ENCODE results near the gene RAB14.

DNA sequence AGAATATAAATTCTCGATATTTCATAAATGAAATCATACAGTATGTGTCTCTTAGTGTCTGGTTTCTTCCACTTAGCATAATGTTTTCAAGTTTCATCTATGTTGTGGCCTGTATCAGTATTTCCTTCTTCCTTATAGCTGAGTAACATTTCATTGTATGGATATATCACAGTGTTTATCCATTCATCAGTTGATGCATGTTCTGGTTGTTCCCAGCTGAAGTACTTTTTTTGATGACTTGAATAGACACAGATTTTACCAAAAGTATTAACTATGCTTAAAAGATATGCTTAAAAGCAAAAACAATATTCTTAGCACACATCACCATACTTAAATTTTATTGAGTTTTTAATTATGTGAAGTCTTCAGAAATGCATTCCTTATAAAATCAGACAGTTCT lies 12.7 kb downstream of the RAB14 start:
- TF ChIP-seq, protein P1, sequence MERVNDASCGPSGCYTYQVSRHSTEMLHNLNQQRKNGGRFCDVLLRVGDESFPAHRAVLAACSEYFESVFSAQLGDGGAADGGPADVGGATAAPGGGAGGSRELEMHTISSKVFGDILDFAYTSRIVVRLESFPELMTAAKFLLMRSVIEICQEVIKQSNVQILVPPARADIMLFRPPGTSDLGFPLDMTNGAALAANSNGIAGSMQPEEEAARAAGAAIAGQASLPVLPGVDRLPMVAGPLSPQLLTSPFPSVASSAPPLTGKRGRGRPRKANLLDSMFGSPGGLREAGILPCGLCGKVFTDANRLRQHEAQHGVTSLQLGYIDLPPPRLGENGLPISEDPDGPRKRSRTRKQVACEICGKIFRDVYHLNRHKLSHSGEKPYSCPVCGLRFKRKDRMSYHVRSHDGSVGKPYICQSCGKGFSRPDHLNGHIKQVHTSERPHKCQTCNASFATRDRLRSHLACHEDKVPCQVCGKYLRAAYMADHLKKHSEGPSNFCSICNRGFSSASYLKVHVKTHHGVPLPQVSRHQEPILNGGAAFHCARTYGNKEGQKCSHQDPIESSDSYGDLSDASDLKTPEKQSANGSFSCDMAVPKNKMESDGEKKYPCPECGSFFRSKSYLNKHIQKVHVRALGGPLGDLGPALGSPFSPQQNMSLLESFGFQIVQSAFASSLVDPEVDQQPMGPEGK (tag by site-specific recombination; IDR thresholded peaks at IDR 0.05) = no peak
- TF ChIP-seq, protein P2, sequence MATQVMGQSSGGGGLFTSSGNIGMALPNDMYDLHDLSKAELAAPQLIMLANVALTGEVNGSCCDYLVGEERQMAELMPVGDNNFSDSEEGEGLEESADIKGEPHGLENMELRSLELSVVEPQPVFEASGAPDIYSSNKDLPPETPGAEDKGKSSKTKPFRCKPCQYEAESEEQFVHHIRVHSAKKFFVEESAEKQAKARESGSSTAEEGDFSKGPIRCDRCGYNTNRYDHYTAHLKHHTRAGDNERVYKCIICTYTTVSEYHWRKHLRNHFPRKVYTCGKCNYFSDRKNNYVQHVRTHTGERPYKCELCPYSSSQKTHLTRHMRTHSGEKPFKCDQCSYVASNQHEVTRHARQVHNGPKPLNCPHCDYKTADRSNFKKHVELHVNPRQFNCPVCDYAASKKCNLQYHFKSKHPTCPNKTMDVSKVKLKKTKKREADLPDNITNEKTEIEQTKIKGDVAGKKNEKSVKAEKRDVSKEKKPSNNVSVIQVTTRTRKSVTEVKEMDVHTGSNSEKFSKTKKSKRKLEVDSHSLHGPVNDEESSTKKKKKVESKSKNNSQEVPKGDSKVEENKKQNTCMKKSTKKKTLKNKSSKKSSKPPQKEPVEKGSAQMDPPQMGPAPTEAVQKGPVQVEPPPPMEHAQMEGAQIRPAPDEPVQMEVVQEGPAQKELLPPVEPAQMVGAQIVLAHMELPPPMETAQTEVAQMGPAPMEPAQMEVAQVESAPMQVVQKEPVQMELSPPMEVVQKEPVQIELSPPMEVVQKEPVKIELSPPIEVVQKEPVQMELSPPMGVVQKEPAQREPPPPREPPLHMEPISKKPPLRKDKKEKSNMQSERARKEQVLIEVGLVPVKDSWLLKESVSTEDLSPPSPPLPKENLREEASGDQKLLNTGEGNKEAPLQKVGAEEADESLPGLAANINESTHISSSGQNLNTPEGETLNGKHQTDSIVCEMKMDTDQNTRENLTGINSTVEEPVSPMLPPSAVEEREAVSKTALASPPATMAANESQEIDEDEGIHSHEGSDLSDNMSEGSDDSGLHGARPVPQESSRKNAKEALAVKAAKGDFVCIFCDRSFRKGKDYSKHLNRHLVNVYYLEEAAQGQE (tag by site-specific recombination; IDR thresholded peaks at IDR 0.05) = no peak
- TF ChIP-seq ZNF223 (tag by site-specific recombination; IDR thresholded peaks at IDR 0.05) (no peak), KLF1 (tag by site-specific recombination; IDR thresholded peaks at IDR 0.05) (no peak), ZNF529 (tag by site-specific recombination; IDR thresholded peaks at IDR 0.05; ENCODE audit: insufficient replicate concordance) (no peak), KLF16 (tag by site-specific recombination; IDR thresholded peaks at IDR 0.05) (no peak), ZNF138 (tag by site-specific recombination; IDR thresholded peaks at IDR 0.05; ENCODE audit: borderline replicate concordance) (no peak), ZNF175 (tag by site-specific recombination; IDR thresholded peaks at IDR 0.05) (no peak), MYNN (tag by site-specific recombination; IDR thresholded peaks at IDR 0.05; ENCODE audit: borderline replicate concordance) (no peak)
- TF ChIP-seq, protein P3, sequence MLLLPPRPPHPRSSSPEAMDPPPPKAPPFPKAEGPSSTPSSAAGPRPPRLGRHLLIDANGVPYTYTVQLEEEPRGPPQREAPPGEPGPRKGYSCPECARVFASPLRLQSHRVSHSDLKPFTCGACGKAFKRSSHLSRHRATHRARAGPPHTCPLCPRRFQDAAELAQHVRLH (tag by site-specific recombination; IDR thresholded peaks at IDR 0.05) = no peak
- TF ChIP-seq, protein P4, sequence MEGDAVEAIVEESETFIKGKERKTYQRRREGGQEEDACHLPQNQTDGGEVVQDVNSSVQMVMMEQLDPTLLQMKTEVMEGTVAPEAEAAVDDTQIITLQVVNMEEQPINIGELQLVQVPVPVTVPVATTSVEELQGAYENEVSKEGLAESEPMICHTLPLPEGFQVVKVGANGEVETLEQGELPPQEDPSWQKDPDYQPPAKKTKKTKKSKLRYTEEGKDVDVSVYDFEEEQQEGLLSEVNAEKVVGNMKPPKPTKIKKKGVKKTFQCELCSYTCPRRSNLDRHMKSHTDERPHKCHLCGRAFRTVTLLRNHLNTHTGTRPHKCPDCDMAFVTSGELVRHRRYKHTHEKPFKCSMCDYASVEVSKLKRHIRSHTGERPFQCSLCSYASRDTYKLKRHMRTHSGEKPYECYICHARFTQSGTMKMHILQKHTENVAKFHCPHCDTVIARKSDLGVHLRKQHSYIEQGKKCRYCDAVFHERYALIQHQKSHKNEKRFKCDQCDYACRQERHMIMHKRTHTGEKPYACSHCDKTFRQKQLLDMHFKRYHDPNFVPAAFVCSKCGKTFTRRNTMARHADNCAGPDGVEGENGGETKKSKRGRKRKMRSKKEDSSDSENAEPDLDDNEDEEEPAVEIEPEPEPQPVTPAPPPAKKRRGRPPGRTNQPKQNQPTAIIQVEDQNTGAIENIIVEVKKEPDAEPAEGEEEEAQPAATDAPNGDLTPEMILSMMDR (tag by site-specific recombination; IDR thresholded peaks at IDR 0.05) = no peak
- TF ChIP-seq, protein P5, sequence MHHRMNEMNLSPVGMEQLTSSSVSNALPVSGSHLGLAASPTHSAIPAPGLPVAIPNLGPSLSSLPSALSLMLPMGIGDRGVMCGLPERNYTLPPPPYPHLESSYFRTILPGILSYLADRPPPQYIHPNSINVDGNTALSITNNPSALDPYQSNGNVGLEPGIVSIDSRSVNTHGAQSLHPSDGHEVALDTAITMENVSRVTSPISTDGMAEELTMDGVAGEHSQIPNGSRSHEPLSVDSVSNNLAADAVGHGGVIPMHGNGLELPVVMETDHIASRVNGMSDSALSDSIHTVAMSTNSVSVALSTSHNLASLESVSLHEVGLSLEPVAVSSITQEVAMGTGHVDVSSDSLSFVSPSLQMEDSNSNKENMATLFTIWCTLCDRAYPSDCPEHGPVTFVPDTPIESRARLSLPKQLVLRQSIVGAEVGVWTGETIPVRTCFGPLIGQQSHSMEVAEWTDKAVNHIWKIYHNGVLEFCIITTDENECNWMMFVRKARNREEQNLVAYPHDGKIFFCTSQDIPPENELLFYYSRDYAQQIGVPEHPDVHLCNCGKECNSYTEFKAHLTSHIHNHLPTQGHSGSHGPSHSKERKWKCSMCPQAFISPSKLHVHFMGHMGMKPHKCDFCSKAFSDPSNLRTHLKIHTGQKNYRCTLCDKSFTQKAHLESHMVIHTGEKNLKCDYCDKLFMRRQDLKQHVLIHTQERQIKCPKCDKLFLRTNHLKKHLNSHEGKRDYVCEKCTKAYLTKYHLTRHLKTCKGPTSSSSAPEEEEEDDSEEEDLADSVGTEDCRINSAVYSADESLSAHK (tag by site-specific recombination; IDR thresholded peaks at IDR 0.05) = no peak

Data from HEK293 (cell line).